Dendritic cell treated with granulocyte-macrophage colony-stimulating factor and Interleukin-4, amounts not matched to agents 40 ng/mL and 50 ng/mL, for 4 days (primary cell): ENCODE measurements around the gene ASCC3.

Source experiments
- H3K27ac Mint-ChIP-seq: one replicate; pipeline ENCODE4 v1.8.0; 2022; ENCODE audit warnings: mild to moderate bottlenecking, mixed read lengths
- H3K27me3 Mint-ChIP-seq: one replicate; pipeline ENCODE4 v1.8.0; 2022; ENCODE audit warnings: mild to moderate bottlenecking, mixed read lengths
- H3K36me3 Mint-ChIP-seq: one replicate; pipeline ENCODE4 v1.8.0; 2022; ENCODE audit warnings: low read depth, mixed read lengths
- H3K4me1 Mint-ChIP-seq: one replicate; pipeline ENCODE4 v1.8.0; 2022; ENCODE audit warnings: low read depth, mixed read lengths
- H3K4me3 Mint-ChIP-seq: one replicate; pipeline ENCODE4 v1.8.0; 2022; ENCODE audit warnings: mild to moderate bottlenecking, moderate library complexity, mixed read lengths
- H3K9me3 Mint-ChIP-seq: one replicate; pipeline ENCODE4 v1.8.0; 2022; ENCODE audit warnings: mixed read lengths
- intact Hi-C: fragments of 100-400 bp; cut with micrococcal nuclease; formaldehyde crosslinking; loops from one replicate; pipeline ENCODE4 v1.15.0; 2022

Gene ASCC3, protein sequence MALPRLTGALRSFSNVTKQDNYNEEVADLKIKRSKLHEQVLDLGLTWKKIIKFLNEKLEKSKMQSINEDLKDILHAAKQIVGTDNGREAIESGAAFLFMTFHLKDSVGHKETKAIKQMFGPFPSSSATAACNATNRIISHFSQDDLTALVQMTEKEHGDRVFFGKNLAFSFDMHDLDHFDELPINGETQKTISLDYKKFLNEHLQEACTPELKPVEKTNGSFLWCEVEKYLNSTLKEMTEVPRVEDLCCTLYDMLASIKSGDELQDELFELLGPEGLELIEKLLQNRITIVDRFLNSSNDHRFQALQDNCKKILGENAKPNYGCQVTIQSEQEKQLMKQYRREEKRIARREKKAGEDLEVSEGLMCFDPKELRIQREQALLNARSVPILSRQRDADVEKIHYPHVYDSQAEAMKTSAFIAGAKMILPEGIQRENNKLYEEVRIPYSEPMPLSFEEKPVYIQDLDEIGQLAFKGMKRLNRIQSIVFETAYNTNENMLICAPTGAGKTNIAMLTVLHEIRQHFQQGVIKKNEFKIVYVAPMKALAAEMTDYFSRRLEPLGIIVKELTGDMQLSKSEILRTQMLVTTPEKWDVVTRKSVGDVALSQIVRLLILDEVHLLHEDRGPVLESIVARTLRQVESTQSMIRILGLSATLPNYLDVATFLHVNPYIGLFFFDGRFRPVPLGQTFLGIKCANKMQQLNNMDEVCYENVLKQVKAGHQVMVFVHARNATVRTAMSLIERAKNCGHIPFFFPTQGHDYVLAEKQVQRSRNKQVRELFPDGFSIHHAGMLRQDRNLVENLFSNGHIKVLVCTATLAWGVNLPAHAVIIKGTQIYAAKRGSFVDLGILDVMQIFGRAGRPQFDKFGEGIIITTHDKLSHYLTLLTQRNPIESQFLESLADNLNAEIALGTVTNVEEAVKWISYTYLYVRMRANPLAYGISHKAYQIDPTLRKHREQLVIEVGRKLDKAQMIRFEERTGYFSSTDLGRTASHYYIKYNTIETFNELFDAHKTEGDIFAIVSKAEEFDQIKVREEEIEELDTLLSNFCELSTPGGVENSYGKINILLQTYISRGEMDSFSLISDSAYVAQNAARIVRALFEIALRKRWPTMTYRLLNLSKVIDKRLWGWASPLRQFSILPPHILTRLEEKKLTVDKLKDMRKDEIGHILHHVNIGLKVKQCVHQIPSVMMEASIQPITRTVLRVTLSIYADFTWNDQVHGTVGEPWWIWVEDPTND (N-terminal part only)

GRCh38 chr6:100880853-100881706, at the start of gene ASCC3:
Gene ASCC3 (minus strand): TSS chr6:100881329. CDS start chr6:100867997, 13,332 bp downstream.
- Mint-ChIP-seq H3K27ac (peak within 1 kb of the TSS; percentile 99), H3K4me1 (peaks cover 15% of the 10 kb centered on the region), H3K9me3 (no peaks in the 10 kb centered on the region), H3K27me3 (no peaks in the 10 kb centered on the region), H3K36me3 (peaks cover 12% of the 10 kb centered on the region), H3K4me3 (peak within 1 kb of the TSS; percentile 100)
- intact Hi-C loops: no loop called here

- no peaks in the 10 kb centered on the region for H3K4me1 Mint-ChIP-seq
- H3K27ac Mint-ChIP-seq: no peak overlapping the region
- no peaks in the 10 kb centered on the region for H3K27me3 Mint-ChIP-seq
- no peaks in the 10 kb centered on the region for H3K9me3 Mint-ChIP-seq
- intact Hi-C loops: no loop called here
- H3K4me3 Mint-ChIP-seq: no peak overlapping the region
- H3K36me3 Mint-ChIP-seq: no peaks in the 10 kb centered on the region
Observed at GRCh38 chr6:100925749-100926148, 44.6 kb upstream of the ASCC3 start.

DNA sequence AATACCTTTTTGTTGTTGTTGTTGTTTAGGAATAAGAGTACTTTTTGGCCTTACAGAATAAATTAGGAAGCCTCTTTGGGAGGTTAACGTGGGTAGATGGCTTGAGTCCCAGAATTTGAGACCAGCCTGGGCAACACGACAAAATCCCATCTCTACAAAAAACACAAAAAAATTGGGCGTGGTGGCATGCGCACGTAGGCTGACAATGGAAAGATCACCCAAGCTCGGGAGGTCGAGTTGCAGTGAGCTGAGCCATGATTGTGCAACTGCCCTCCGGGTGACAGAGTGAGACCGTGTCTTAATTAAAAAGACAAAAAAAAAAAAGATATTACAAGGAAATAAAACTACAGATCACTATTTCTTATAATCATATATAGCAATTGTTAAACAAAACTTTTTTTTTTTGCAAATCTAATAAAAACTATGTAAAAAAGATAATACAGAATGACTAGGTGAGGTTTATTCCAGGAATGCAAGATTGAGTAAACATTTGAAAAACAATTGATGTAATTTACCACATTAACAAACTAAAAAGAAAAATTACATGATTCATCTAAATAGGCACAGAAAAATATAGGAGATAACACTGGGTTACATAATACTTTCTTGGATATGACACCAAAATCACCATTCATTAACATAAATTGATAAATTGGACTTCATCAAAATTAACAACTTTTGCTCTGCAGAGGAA, 43.6 kb upstream of the ASCC3 start:
- no peak overlapping the region for H3K27ac Mint-ChIP-seq
- no peaks in the 10 kb centered on the region for H3K9me3 Mint-ChIP-seq
- H3K27me3 Mint-ChIP-seq: no peaks in the 10 kb centered on the region
- intact Hi-C loops: no loop called here
- H3K4me3 Mint-ChIP-seq: no peak overlapping the region
- no peaks in the 10 kb centered on the region for H3K4me1 Mint-ChIP-seq
- no peaks in the 10 kb centered on the region for H3K36me3 Mint-ChIP-seq

DNA sequence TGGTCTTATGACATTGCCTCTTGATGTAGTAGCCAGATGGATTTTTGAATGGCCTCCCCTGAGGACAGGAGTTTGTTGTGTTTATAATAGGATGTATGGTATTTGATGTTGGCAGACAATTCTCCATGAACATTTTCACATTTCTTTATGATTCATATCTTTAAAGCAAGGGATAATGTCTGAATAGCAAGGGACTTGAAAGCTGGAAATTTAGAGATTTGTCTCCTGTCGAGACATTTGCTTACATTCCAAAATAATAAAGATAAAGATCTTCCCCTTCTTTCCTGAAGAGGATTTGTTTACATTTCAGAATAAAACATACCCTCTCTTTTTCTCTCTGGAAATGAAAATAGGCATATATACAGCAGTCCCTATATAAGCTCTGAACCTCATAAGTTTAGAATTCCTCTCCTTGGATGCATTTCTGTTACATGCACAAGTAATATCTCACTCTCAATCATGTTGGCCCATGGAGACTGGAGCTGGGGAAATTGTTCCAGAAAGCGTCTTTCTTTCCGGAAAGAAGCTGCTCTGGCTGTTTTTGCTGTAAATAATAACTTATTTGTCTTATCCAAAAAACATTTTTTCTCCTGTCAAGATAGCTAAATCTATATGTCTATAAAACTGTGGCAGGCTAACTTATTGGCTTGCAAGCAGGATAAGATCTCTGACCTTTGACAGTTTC, 42.5 kb upstream of the ASCC3 start:
- intact Hi-C loops: no loop called here
- H3K9me3 Mint-ChIP-seq: no peaks in the 10 kb centered on the region
- H3K27me3 Mint-ChIP-seq: no peaks in the 10 kb centered on the region

GRCh38 chr6:100920028-100920605, 39.0 kb upstream of the ASCC3 start:
- Mint-ChIP-seq H3K4me3 (no peak overlapping the region), H3K27ac (no peak overlapping the region), H3K9me3 (no peaks in the 10 kb centered on the region), H3K27me3 (no peaks in the 10 kb centered on the region), H3K36me3 (no peaks in the 10 kb centered on the region), H3K4me1 (no peaks in the 10 kb centered on the region)
- intact Hi-C loops: no loop called here

More for the DNA sequence above, 42.5 kb upstream of the ASCC3 start:
- no peaks in the 10 kb centered on the region for H3K36me3 Mint-ChIP-seq
- H3K4me1 Mint-ChIP-seq: no peaks in the 10 kb centered on the region
- no peak overlapping the region for H3K4me3 Mint-ChIP-seq
- H3K27ac Mint-ChIP-seq: no peak overlapping the region

DNA sequence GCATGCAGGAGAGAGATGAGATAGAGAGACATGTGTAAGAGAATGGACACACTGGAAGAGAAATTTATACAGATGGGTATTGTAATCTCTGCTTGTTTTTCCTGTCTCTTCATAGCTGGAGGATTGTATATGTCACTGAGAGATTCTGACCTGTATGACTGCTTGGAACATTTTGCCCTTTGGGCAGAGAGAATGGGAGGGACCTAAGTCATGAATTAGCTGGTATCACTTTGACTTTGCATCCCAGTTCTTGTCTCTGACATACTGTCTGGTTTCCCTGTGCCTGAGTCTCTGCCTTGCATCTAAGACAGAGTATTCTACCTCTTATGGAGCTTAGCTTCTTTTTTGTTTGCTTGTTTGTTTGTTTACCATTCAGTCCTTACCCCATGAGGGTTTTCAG, 37.0 kb upstream of the ASCC3 start:
- no peak overlapping the region for H3K4me3 Mint-ChIP-seq
- intact Hi-C loops: no loop called here
- H3K9me3 Mint-ChIP-seq: no peaks in the 10 kb centered on the region
- no peak overlapping the region for H3K27ac Mint-ChIP-seq
- no peaks in the 10 kb centered on the region for H3K36me3 Mint-ChIP-seq
- no peaks in the 10 kb centered on the region for H3K4me1 Mint-ChIP-seq
- H3K27me3 Mint-ChIP-seq: no peaks in the 10 kb centered on the region

GRCh38 chr6:100915876-100916275, 34.7 kb upstream of the ASCC3 start:
- H3K9me3 Mint-ChIP-seq: no peaks in the 10 kb centered on the region
- H3K4me1 Mint-ChIP-seq: no peaks in the 10 kb centered on the region
- no peaks in the 10 kb centered on the region for H3K36me3 Mint-ChIP-seq
- no peak overlapping the region for H3K27ac Mint-ChIP-seq
- H3K4me3 Mint-ChIP-seq: no peak overlapping the region
- H3K27me3 Mint-ChIP-seq: no peaks in the 10 kb centered on the region
- intact Hi-C loops: no loop called here

DNA sequence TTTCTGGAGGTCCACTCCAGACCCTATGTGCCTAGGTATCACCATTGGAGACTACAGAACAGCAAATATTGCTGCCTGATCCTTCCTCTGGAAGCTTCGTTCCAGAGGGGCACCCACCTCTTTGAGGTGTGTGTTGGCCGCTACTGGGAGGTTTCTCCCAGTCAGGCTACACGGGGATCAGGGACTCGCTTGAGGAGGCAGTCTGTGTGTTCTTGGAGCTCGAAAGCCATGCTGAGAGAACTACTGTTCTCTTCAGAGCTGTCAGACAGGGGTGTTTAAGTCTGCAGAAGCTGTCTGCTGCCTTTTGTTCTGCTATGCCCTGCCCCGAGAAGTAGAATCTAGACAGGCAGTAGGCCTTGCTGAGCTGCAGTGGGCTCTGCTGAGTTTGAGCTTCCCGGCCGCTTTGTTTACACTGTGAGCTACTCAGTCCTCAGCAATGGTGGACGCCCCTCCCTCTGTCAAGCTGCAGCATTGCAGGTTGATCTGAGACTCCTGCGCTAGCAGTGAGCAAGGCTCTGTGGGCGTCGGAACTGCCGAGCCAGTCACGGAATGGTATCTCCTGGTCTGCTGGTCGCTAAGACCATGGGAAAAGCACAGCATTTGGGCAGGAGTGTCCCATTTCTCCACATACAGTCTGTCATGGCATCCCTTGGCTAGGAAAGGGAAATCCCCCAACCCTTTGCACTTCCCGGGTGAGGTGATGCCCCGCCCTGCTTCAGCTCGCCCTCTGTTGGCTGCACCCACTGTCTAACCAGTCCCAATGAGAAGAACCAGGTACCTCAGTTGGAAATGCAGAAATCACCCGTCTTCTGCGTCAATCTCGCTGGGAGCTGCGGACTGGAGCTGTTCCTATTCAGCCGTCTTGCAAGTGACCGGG, 32.5 kb upstream of the ASCC3 start:
- H3K27ac Mint-ChIP-seq: no peak overlapping the region
- no peaks in the 10 kb centered on the region for H3K9me3 Mint-ChIP-seq
- no peaks in the 10 kb centered on the region for H3K36me3 Mint-ChIP-seq
- intact Hi-C loops: no loop called here
- no peaks in the 10 kb centered on the region for H3K4me1 Mint-ChIP-seq
- H3K27me3 Mint-ChIP-seq: no peaks in the 10 kb centered on the region
- no peak overlapping the region for H3K4me3 Mint-ChIP-seq

GRCh38 chr6:100906325-100906724, 25.2 kb upstream of the ASCC3 start:
- H3K27ac Mint-ChIP-seq: no peak overlapping the region
- intact Hi-C loops: no loop called here
- H3K4me3 Mint-ChIP-seq: no peak overlapping the region
- H3K36me3 Mint-ChIP-seq: no peaks in the 10 kb centered on the region
- no peaks in the 10 kb centered on the region for H3K27me3 Mint-ChIP-seq
- H3K4me1 Mint-ChIP-seq: no peaks in the 10 kb centered on the region
- no peaks in the 10 kb centered on the region for H3K9me3 Mint-ChIP-seq

DNA sequence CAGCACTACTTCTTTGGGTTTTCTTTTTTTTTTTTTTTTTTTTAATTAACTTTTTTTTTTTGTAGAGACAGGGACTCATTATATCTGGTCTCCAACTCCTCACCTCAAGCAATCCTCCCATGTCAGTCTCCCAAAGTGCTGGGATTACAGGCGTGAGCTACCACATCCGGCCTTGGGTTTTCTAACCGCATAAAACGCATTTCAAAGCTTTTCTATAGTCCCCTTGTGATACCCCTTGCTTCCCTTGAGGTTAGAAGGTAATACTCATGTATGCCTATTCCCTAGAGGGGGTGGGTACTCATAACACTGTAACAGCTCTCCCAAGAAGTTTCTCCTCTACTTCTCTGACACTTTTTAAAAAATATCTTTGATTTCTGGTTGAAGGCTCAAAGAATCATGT, 23.9 kb upstream of the ASCC3 start:
- Mint-ChIP-seq H3K4me3 (no peak overlapping the region), H3K9me3 (no peaks in the 10 kb centered on the region), H3K36me3 (no peaks in the 10 kb centered on the region), H3K27me3 (no peaks in the 10 kb centered on the region), H3K4me1 (no peaks in the 10 kb centered on the region), H3K27ac (no peak overlapping the region)
- intact Hi-C loops: no loop called here

DNA sequence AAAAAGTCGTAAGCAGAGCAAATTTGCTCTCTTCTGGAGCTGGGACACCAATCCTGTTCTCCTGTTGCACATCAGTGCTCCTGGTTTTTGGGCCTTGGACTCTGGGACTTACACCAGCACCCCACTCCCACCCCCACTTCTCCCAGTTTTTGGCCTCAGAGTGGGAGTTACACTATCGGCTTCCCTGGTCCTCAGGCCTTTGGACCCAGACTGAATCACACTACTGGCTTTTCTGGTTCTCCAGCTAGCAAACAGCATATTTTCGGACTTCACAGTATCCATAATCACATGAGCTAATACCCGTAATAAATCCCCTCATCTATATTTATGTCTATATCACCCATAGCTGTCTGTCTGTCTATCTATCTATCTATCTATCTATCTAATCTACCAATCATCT, 23.2 kb upstream of the ASCC3 start:
- no peaks in the 10 kb centered on the region for H3K4me1 Mint-ChIP-seq
- no peak overlapping the region for H3K4me3 Mint-ChIP-seq
- intact Hi-C loops: no loop called here
- no peaks in the 10 kb centered on the region for H3K36me3 Mint-ChIP-seq
- H3K27me3 Mint-ChIP-seq: no peaks in the 10 kb centered on the region
- H3K9me3 Mint-ChIP-seq: no peaks in the 10 kb centered on the region
- H3K27ac Mint-ChIP-seq: no peak overlapping the region
